ENCODE data around the gene CTTN.
A peak's percentile ranks its signal among the peaks of the same experiment; 100 is the strongest.

Gene CTTN

GRCh38 chr11:70481625-70482528 lies 83.5 kb downstream of the CTTN start:
- H3K36me3 ChIP-seq (ENCODE audit: control insufficient read depth, insufficient read depth, low read length): no peaks in the 10 kb centered on the region
- H3K27me3 ChIP-seq (replicated peaks; ENCODE audit: control insufficient read depth, insufficient read depth, low read length): no peaks in the 10 kb centered on the region
- no peak overlapping the region for H3K4me3 ChIP-seq (replicated peaks; ENCODE audit: low read depth, low read length)
- DNase-seq (ENCODE audit: extremely low read depth, insufficient read length): no peak
- TF ChIP-seq CTCF (IDR thresholded peaks at IDR 0.05; ENCODE audit: insufficient read depth, low read length, poor library complexity, severe bottlenecking): no peak

GRCh38 chr11:70482529-70482917 lies 84.2 kb downstream of the CTTN start:
- Histone ChIP-seq H3K27me3 (replicated peaks; ENCODE audit: control insufficient read depth, insufficient read depth, low read length) (no peaks in the 10 kb centered on the region), H3K4me3 (replicated peaks; ENCODE audit: low read depth, low read length) (no peak overlapping the region), H3K36me3 (ENCODE audit: control insufficient read depth, insufficient read depth, low read length) (no peaks in the 10 kb centered on the region)
- DNase-seq (ENCODE audit: extremely low read depth, insufficient read length): no peak
- TF ChIP-seq CTCF (IDR thresholded peaks at IDR 0.05; ENCODE audit: insufficient read depth, low read length, poor library complexity, severe bottlenecking): no peak

- H3K4me3 ChIP-seq (replicated peaks; ENCODE audit: low read depth, low read length): no peak overlapping the region
- no peaks in the 10 kb centered on the region for H3K27me3 ChIP-seq (replicated peaks; ENCODE audit: control insufficient read depth, insufficient read depth, low read length)
- no peaks in the 10 kb centered on the region for H3K36me3 ChIP-seq (ENCODE audit: control insufficient read depth, insufficient read depth, low read length)
- peak; percentile 51 for DNase-seq (ENCODE audit: extremely low read depth, insufficient read length)
- TF ChIP-seq CTCF (IDR thresholded peaks at IDR 0.05; ENCODE audit: insufficient read depth, low read length, poor library complexity, severe bottlenecking): peak; percentile 68
Measured at GRCh38 chr11:70483077-70483861, 84.9 kb downstream of the CTTN start.

GRCh38 chr11:70483917-70484316 lies 85.6 kb downstream of the CTTN start:
- no peak for TF ChIP-seq CTCF (IDR thresholded peaks at IDR 0.05; ENCODE audit: insufficient read depth, low read length, poor library complexity, severe bottlenecking)
- Histone ChIP-seq H3K4me3 (replicated peaks; ENCODE audit: low read depth, low read length) (no peak overlapping the region), H3K27me3 (replicated peaks; ENCODE audit: control insufficient read depth, insufficient read depth, low read length) (no peaks in the 10 kb centered on the region), H3K36me3 (ENCODE audit: control insufficient read depth, insufficient read depth, low read length) (no peaks in the 10 kb centered on the region)
- DNase-seq (ENCODE audit: extremely low read depth, insufficient read length): no peak

GRCh38 chr11:70485326-70486025 lies 87.1 kb downstream of the CTTN start:
- H3K4me3 ChIP-seq (replicated peaks; ENCODE audit: low read depth, low read length): no peak overlapping the region
- no peak for TF ChIP-seq CTCF (IDR thresholded peaks at IDR 0.05; ENCODE audit: insufficient read depth, low read length, poor library complexity, severe bottlenecking)
- no peaks in the 10 kb centered on the region for H3K27me3 ChIP-seq (replicated peaks; ENCODE audit: control insufficient read depth, insufficient read depth, low read length)
- no peaks in the 10 kb centered on the region for H3K36me3 ChIP-seq (ENCODE audit: control insufficient read depth, insufficient read depth, low read length)
- DNase-seq (ENCODE audit: extremely low read depth, insufficient read length): no peak

Data from GM06990 (cell line).